ENCODE data around the gene CDC42EP5.
"Not testable (repeated sequence)": the region's sequence is repeated elsewhere in the genome, so short reads cannot be mapped to it uniquely, and the experiment has no call there.

The CDC42EP5 gene

DNA sequence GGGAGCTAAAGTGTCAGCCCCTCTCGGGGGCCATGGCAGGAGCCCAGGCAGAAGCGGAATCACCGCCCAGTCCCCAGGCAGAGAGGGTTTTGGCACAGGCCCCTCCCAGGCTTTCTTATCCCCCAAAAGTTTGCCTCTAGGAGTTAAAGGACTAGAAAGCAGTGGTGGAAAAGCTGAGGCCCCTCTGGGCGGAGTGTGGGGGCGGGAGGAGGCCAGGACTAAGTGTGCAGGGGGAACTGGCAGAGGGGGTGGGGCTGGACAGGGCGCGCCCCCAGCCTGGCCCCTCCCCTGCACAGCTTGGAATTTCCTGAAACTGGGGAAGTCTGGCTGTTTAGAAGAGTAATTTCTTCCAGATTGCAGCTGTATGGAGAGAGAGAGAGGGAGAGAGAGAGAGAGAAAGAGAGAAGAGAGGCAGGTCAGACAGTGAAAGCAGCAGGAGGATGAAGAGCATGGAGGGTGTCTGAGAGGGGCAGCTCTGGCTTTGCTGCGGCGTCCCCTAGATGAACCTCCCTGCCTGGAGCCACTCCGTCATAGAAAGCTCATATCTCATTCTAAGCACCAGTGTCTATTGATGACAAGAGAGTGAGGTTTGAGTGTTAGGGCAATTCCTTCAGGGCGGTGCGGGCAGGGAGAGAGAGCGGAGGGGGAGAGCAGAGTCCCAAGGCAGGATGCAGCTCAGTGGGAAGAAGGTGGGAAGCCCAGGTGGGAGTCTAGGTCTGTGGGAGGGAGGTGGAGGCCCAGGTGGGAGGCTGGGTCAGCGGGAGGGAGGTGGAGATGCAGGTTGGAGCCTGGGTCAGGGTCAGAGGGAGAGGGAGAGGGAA lies at the start of gene CDC42EP5:
CDC42EP5 (minus strand) TSS at position 226 of the 821 bp plus-strand sequence. CDS start 7,749 bp downstream, outside the sequence.
- DNase-seq (ENCODE audit: low spot score) = no peak

DNA sequence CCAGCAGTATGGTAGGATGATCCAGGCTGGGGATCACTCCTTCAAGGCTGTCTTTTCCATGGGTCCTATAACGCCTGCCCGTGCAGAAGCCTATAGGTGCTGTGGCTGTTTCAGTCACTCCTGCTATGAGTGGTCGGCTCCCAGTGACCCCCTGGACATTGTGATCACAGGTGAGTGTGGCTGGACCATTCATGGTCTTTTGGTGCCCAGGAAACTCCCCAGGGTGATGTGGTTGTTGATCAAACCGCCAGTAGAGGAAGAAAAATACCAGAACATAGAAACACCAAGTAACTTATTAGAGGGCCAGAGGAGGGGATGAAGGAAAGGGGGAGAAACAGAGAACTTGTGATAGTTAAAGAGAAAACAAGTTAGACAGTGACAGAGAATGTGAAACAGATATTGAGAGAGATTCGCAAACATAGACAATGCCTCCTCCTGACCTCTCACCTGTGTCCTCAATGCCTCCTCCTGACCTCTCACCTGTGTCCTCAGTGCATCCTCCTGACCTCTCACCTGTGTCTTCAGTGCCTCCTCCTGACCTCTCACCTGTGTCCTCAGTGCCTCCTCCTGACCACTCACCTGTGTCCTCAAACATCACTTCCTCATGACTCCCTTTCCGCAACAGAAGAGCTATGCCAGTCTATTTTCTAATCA lies 48.9 kb upstream of the CDC42EP5 start:
- DNase-seq (ENCODE audit: low spot score) = no peak

- DNase-seq (ENCODE audit: low spot score) = no peak
These were observed 48.1 kb upstream of the CDC42EP5 start for GRCh38 chr19:54521022-54521859.

- DNase-seq (ENCODE audit: low spot score) = no peak
These were observed 45.7 kb upstream of the CDC42EP5 start for GRCh38 chr19:54518844-54519243.

- peak; percentile 61 for DNase-seq (ENCODE audit: low spot score)
These were observed 44.4 kb upstream of the CDC42EP5 start for GRCh38 chr19:54517483-54517882.

- no peak for DNase-seq (ENCODE audit: low spot score)
These were observed 42.1 kb upstream of the CDC42EP5 start for GRCh38 chr19:54515156-54515555.

GRCh38 chr19:54509200-54509940 lies 36.3 kb upstream of the CDC42EP5 start:
- not testable (repeated sequence) for DNase-seq (ENCODE audit: low spot score)

DNA sequence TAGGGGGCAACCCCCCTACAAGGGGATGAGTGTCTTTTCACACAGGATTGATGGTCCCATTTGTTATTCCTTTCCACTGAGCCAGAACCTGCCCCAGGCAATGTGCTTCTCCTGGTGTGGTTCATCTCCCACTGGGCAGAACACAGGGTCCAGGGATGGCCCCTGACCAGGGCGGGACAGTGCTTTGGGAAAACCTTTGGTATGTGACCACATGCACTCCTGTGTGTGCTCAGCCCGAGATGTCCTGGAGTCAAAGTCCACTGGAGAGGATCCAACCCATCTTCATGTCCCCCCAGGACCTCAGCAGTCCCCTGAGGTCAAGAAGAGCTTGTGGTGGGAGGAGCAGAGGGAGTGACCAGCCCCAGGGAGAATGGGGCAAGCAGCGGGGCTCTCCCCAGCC lies 35.4 kb upstream of the CDC42EP5 start:
- not testable (repeated sequence) for DNase-seq (ENCODE audit: low spot score)

- no peak for DNase-seq (ENCODE audit: low spot score)
These were observed 34.7 kb upstream of the CDC42EP5 start for GRCh38 chr19:54507824-54508223.

DNA sequence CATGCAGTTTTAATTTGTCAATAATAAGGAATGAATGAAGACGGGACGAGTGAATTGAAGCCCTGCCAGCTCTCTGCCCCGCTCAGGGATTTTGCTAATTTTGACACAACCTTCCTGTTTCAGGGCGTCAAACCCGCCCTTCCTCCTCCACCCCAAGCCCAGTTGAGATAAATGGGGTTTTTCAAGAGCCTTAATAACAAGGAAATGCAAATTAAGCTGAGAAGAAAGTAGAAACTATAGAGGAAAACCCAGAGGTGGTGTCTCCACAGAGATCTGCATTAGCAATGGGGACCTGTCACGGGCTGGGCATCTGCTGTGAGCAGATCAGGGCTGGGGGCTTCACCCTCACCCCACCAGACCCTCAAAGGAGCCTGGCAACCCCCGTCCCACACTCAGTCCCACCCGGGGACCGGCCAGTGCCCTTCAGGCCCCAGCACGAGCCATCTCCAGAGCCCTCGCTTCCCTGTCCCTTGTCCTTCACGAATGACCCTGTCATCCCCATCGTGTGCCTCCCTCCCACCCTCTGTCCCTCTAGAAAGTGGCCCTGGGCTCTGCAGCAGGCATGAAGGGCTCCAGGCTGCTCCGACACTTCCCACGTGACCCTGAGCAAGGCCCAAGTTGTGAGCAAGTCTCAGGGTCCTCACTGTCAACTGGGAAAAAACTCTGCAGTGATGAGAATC lies 34.1 kb upstream of the CDC42EP5 start:
- not testable (repeated sequence) for DNase-seq (ENCODE audit: low spot score)

DNA sequence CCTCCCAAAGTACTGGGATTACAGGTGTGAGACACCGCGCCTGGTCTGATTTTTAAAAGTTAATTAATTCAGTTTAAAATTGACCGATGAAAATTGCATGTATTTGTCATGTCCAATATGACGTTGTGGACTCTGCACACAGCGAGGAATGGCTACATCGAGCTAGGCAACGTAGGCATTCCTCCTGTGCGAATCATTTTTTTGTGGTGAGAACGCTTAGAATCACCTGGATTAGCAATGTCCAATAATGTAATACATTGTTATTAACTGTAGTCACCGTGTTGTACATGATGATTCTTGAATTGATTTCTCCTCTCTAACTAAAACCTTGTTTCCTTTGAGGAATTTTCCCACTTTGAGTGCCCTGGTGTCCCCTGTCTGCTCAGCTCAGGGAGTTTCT lies 33.0 kb upstream of the CDC42EP5 start:
- DNase-seq (ENCODE audit: low spot score) = no peak

- not testable (repeated sequence) for DNase-seq (ENCODE audit: low spot score)
These were observed 32.4 kb upstream of the CDC42EP5 start for GRCh38 chr19:54505542-54505941.

- no peak for DNase-seq (ENCODE audit: low spot score)
These were observed 29.5 kb upstream of the CDC42EP5 start, which contains the start of gene LAIR2 for GRCh38 chr19:54502518-54503048. Gene LAIR2 (plus strand): TSS chr19:54502831. CDS start chr19:54502919, 88 bp downstream.

DNA sequence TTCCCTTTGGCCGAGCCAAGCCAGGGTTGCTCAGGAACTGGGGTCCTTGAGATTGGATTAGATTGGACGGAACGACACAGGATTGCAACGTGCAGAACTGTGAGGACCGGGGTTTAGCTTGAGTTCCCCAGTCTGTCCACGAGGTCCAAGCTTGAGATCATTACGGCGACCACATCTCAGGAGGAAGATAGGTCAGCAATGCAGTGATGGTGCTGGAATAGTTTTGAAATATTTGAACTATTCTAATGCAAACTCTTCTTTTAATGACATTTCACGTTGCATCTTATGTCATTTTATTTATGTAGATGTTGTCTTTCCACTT lies 25.3 kb upstream of the CDC42EP5 start:
- not testable (repeated sequence) for DNase-seq (ENCODE audit: low spot score)

GRCh38 chr19:54497747-54498450 lies 24.8 kb upstream of the CDC42EP5 start:
- not testable (repeated sequence) for DNase-seq (ENCODE audit: low spot score)

DNA sequence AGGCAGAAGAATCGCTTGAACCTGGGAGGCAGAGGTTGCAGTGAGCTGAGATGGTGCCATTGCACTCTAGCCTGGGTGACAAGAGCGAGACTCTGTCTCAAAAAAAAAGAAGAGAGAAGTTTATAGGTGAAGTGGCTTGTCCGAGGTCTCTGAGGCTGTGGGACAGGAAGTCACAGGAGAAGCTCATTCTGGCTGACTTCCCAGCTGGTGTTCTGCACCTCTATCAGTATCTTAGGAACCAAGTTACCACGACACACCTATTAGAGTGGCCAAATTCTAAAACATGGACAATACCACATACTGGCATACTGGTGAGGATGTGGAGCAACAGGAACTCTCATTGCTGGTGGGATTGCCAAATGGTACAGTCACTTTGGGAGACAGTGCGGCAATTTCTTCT lies 22.2 kb upstream of the CDC42EP5 start:
- not testable (repeated sequence) for DNase-seq (ENCODE audit: low spot score)

GRCh38 chr19:54493967-54494585 lies 21.0 kb upstream of the CDC42EP5 start:
- DNase-seq (ENCODE audit: low spot score) = no peak

- DNase-seq (ENCODE audit: low spot score) = not testable (repeated sequence)
These were observed 20.0 kb upstream of the CDC42EP5 start for GRCh38 chr19:54493056-54493455.

GRCh38 chr19:54492568-54492967 lies 19.5 kb upstream of the CDC42EP5 start:
- no peak for DNase-seq (ENCODE audit: low spot score)

DNA sequence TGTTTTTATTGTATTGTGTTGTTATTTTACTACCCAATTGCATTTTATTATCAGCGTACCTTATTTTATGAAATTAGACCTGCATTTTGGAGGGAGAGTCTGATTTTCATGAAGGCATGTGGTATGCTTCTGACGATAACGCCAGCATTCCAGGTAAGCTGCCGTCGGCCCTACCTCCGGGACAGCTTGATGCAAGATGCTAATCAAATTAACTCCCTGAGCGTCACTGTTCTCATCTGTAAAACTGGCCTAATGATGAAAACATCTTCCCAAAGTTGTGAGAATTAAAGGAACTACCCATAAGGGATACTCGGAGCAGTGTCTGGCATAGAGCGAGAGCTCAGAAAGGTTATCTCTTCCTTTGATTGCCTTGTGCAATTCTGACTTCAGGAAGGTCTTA lies 16.7 kb upstream of the CDC42EP5 start:
- DNase-seq (ENCODE audit: low spot score) = no peak
